Measurements from ENCODE around the gene GNGT1.

Gene GNGT1

DNA sequence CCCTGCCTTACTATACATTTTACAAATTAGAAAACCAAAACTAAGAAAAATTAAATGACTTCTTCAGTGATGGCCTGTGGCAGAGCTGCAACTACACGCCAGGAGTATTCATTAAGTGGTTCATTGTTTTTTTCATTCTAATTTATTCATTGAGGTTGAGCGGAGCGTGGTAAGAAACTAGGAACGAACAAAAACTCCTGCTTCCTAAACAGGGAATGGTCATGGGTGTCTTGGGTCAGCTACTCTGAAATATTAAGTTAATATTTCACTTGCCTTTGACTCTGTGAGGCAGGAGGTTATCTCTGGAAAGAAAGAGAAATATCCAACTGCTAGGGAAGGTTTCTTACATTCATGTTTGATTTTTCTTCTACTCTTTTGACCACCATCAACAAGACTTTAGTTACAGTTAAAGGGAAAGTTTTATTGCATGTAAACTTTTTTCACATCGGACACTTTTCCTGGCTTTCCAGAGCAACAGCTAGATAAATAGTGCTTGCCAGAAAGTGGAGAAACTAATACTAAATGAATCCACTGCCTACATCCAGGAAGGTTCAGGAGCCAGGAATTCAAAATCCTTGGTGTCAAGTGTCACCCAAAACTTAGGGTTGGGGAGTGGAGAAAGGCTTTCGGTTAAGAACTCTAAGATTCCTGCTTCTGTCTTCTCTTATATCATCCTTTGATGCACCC is 14.3 kb downstream of the GNGT1 start:
- TF ChIP-seq, protein P1, sequence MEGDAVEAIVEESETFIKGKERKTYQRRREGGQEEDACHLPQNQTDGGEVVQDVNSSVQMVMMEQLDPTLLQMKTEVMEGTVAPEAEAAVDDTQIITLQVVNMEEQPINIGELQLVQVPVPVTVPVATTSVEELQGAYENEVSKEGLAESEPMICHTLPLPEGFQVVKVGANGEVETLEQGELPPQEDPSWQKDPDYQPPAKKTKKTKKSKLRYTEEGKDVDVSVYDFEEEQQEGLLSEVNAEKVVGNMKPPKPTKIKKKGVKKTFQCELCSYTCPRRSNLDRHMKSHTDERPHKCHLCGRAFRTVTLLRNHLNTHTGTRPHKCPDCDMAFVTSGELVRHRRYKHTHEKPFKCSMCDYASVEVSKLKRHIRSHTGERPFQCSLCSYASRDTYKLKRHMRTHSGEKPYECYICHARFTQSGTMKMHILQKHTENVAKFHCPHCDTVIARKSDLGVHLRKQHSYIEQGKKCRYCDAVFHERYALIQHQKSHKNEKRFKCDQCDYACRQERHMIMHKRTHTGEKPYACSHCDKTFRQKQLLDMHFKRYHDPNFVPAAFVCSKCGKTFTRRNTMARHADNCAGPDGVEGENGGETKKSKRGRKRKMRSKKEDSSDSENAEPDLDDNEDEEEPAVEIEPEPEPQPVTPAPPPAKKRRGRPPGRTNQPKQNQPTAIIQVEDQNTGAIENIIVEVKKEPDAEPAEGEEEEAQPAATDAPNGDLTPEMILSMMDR (IDR thresholded peaks at IDR 0.05; ENCODE audit: low read depth, low read length) = no peak
- no peak for DNase-seq (ENCODE audit: extremely low read depth, low read depth)

DNA sequence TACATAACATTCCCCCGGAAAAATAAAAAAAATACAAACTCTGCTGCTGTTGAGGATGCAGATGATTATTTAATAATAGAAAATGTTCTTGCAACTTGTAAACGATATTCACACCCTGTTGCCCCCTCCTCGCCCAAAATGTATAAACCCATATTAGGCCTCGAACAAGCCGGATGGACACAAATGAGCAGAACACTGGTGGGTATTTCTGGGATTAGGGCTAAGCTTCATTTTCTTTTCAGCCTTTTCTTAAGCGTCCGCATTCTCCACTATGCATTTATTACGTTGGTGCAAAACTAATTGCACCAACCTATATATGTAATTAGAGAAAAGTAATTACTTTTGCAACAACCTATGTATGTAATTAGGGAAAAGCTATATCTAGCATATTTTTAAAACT is 14.8 kb downstream of the GNGT1 start:
- TF ChIP-seq, protein P1 (IDR thresholded peaks at IDR 0.05; ENCODE audit: low read depth, low read length) = no peak
- no peak for DNase-seq (ENCODE audit: extremely low read depth, low read depth)

DNA sequence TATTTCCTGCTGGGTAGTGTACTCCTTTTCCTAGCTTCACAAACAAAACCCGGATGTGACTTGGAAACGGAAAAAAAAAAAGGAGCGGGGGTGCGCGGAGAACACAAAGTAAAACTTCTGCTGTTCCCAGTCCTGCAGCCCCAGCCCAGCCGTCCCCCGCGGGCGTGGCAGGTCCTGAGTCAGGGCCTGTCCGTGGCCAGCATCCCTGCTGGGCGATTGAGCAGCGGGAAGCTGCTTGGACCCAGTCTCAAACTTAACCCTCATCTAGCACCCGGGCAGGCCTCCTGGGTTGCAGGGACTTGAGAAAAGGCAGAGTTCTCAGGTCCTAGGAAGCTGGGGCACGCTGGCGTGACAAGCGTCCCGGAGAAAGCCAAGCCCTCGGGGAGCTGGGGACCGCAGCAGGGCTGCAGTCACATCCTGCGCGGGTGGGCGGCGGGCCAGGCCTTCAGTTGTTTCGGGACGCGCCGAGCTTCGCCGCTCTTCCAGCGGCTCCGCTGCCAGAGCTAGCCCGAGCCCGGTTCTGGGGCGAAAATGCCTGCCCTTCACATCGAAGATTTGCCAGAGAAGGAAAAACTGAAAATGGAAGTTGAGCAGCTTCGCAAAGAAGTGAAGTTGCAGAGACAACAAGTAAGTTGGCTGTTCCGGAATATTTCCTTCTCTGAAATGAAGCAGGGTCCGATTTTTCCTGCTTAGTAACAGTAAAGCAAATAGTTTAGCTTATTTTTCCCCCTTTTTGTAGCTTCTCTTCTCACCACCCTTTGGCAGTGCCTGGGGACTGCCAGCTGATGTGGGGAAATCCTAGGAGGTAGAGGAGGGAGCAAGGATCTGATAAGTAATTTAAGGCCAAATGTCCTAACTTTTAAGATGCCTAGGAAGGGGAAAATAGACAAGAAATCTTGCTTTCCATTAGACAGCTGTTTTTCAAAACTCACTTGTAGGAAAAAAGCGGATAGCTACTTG is 15.5 kb downstream of the GNGT1 start, which contains the start of gene GNG11:
TSS of gene GNG11 (plus strand) at position 129 of the 960 bp plus-strand sequence. CDS start at position 532, 403 bp downstream.
- TF ChIP-seq, protein P1 (IDR thresholded peaks at IDR 0.05; ENCODE audit: low read depth, low read length) = no peak
- DNase-seq (ENCODE audit: extremely low read depth, low read depth) = peak; percentile 47

DNA sequence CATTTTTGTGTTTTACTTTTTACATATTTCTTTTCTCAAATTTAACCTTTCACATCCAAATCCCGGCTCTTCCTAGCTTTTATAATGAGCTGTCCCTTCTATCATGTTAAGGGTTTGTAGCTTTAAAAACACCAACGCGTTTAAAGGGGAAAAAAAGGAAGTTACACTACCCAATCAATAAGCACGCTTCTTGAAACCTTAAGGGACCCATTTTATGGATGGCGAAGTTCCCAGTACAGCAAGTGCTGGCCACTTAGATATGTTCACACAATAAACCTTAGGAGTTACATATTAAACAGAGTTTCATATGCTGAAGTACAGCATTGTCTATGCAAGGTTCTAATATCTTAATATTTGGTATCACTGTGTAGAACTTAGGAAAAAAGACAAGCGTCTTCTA is 16.9 kb downstream of the GNGT1 start:
- TF ChIP-seq, protein P1 (IDR thresholded peaks at IDR 0.05; ENCODE audit: low read depth, low read length) = no peak
- DNase-seq (ENCODE audit: extremely low read depth, low read depth) = no peak

DNA sequence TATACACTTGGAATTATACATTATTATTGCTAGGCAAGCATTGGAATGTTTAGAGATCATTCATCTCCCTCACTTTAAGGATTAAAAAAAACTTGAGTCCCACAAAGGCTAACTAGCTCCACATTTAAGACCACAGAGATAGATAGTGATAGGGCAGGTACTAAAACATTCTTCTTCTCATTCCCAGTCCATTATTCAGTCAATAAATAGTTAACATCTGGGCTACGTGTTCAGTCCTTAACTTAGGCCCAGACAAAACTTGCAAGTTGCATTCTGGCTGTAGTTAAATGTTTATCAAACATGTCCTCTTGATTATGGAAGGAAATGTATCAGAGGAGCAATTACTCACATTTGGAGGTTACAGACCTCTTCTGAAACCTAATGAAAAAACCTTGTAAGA is 17.6 kb downstream of the GNGT1 start:
- DNase-seq (ENCODE audit: extremely low read depth, low read depth) = no peak
- TF ChIP-seq, protein P1 (IDR thresholded peaks at IDR 0.05; ENCODE audit: low read depth, low read length) = no peak

DNA sequence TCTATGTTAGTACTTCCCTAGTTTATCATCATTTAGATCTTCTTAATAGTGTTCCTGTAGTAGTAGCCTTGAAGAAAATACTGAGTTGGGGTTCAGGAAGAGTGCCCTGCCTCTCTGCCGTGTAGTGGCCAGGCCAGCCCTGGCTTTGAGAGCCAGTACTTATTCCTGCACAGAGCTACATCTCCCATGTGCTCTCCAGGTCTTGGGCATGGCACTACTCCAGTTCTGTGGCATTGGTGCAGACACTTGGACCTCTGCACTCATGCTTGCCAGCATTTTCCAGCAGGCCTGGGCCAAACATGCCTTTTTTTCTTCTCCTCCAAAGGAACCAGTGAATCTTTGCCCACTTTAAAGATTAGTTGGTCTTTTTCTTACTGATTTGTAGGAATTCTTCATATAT is 20.4 kb downstream of the GNGT1 start:
- TF ChIP-seq, protein P1 (IDR thresholded peaks at IDR 0.05; ENCODE audit: low read depth, low read length) = no peak

DNA sequence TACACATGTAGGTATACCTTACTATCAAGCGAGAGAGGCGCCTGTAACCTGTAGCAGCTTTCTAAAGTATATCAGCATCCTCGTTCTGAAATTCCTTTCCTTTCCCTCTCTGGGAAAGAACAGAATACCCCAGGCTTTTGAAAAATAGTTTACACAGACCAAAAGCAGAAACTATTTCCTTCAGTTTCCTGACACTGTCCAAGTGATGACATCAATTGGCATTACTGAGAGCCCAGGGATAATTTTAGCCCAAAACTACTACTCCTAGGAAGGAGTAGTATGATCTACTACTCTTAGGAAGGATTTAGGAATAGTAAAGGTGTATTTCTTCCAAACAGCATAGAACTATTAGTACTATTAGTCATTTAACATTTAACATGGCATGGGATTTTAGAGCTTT is 21.2 kb downstream of the GNGT1 start:
- TF ChIP-seq, protein P1 (IDR thresholded peaks at IDR 0.05; ENCODE audit: low read depth, low read length) = no peak
- no peak for DNase-seq (ENCODE audit: extremely low read depth, low read depth)

More for the DNA sequence above, 20.4 kb downstream of the GNGT1 start:
- DNase-seq (ENCODE audit: extremely low read depth, low read depth) = no peak
